Suprapubic skin (tissue), 4 donors: ENCODE data around the gene SYT17. TPM values are rescaled to one million over a fixed set of nuclear protein-coding genes. Genes with fewer than 3 reads are reported as not detected.

Experiments
- DNase-seq, 2 donors: peaks; one replicate each; pipeline ENCODE4 v3.0.0-alpha.2; 2019; ENCODE audit warnings: low spot score in 2 of 2
- H3K27ac ChIP-seq: fragments of 200-600 bp; sonication (generic); one replicate; pipeline ENCODE4 v1.5.1; 2019
- H3K27me3 ChIP-seq: fragments of 200-600 bp; sonication (generic); one replicate; pipeline ENCODE4 v1.5.1; 2019
- H3K36me3 ChIP-seq: fragments of 200-600 bp; sonication (generic); one replicate; pipeline ENCODE4 v1.5.1; 2019
- H3K4me1 ChIP-seq: fragments of 200-600 bp; sonication (generic); one replicate; pipeline ENCODE4 v1.5.1; 2019
- H3K4me3 ChIP-seq: fragments of 200-600 bp; sonication (generic); one replicate; pipeline ENCODE4 v1.5.1; 2019; ENCODE audit warnings: mild to moderate bottlenecking
- H3K9me3 ChIP-seq: fragments of 200-600 bp; sonication (generic); one replicate; pipeline ENCODE4 v1.5.1; 2019
- EP300 ChIP-seq: sonication (generic); formaldehyde crosslinking; IDR thresholded peaks from one replicate; pipeline ENCODE4 v1.6.1; 2017; ENCODE audit warnings: antibody characterized with exemption
- POLR2A ChIP-seq, 2 donors: fragments of 450-650 bp; IDR thresholded peaks; one replicate each; pipeline ENCODE4 v1.6.1; 2017; ENCODE audit warnings: antibody characterized with exemption in 2 of 2, mild to moderate bottlenecking in 2 of 2, moderate library complexity in 2 of 2
- POLR2AphosphoS5 ChIP-seq, 3 donors: sonication (generic); formaldehyde crosslinking; IDR thresholded peaks; one replicate each; pipeline ENCODE4 v1.6.1; 2017; ENCODE audit warnings: antibody characterized with exemption in 3 of 3
- WGBS: methylation state at CpG from one replicate; pipeline ENCODE4 v1.1.5; 2018; 5-methylcytosine and 5-hydroxymethylcytosine counted together
- total RNA-seq, 4 donors: library from RNA; depleted of rRNA; stranded (reverse); fragments of >200 nt; gene quantifications; one replicate each; pipeline ENCODE4 v1.1.0, GENCODE V29; 2016
- TF ChIP-seq, protein P1 (sequence below), 2 donors: fragments of 200-600 bp in 1 of 2; fragments of 450-650 bp in 1 of 2; sonication (generic) in 1 of 2; IDR thresholded peaks; one replicate each; pipeline ENCODE4 v1.5.1; 2016 to 2019; ENCODE audit warnings: antibody characterized with exemption in 2 of 2, mild to moderate bottlenecking in 1 of 2, moderate library complexity in 1 of 2

SYT17 gene
- total RNA-seq, 4 donors from 2014 or later, result 2.5 to 27.6 (median 9.7) TPM

DNA sequence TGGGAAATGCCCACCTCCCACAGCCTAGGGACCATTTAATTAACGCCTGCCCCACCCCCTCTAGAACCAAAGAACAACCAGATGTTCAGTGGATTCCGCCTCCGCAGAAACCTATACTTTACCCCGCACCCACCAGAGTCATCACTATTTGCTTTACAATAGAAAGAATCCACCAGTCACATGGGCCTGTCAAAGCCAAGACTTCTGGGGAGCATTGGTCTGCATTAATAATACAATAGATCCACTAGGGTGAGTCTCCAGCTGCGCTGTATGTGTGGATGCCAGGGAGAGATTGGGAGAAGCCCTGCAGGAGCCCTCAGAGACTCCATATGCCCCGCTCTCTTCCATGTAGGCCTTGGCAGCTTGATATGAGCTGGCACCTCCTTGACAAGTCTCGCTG lies 148.8 kb downstream of the SYT17 start:
- Histone ChIP-seq H3K36me3 (no peaks in the 10 kb centered on the region), H3K4me3 (no peak overlapping the region), H3K27ac (no peak overlapping the region), H3K4me1 (peaks cover 3% of the 10 kb centered on the region), H3K9me3 (no peaks in the 10 kb centered on the region), H3K27me3 (no peaks in the 10 kb centered on the region)
- DNase-seq, result no peak
- 45% methylated on average over 4 of the region's 7 CpGs for WGBS
- TF ChIP-seq, protein P1, sequence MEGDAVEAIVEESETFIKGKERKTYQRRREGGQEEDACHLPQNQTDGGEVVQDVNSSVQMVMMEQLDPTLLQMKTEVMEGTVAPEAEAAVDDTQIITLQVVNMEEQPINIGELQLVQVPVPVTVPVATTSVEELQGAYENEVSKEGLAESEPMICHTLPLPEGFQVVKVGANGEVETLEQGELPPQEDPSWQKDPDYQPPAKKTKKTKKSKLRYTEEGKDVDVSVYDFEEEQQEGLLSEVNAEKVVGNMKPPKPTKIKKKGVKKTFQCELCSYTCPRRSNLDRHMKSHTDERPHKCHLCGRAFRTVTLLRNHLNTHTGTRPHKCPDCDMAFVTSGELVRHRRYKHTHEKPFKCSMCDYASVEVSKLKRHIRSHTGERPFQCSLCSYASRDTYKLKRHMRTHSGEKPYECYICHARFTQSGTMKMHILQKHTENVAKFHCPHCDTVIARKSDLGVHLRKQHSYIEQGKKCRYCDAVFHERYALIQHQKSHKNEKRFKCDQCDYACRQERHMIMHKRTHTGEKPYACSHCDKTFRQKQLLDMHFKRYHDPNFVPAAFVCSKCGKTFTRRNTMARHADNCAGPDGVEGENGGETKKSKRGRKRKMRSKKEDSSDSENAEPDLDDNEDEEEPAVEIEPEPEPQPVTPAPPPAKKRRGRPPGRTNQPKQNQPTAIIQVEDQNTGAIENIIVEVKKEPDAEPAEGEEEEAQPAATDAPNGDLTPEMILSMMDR (IDR thresholded peaks at IDR 0.05), result no peak
- TF ChIP-seq POLR2A (IDR thresholded peaks at IDR 0.05) (no peak), EP300 (no peak), POLR2AphosphoS5 (IDR thresholded peaks at IDR 0.05) (no peak)

Other genes starting within 250 kb of the SYT17 start
- 100 to 1,000 TPM; 132 to 446 (median 158) TPM for gene SMG1, start 241.8 kb upstream of the SYT17 start, total RNA-seq
- 1 to 10 TPM in 2 of 4 donors, under 1 TPM in 2; 0.52 to 2.7 (median 1.6) TPM for gene TMC7, start 184.3 kb upstream of the SYT17 start, total RNA-seq
- 10 to 100 TPM in 3 of 4 donors, 1 to 10 TPM in 1; 7.6 to 19.2 (median 12.0) TPM for gene COQ7, start 100.6 kb upstream of the SYT17 start, total RNA-seq
- 10 to 100 TPM; 39.0 to 91.9 (median 69.6) TPM for gene ITPRIPL2, start 54.3 kb upstream of the SYT17 start, total RNA-seq
- gene CLEC19A, start 117.5 kb downstream of the SYT17 start, total RNA-seq, result not detected
- 1 to 10 TPM; 1.1 to 2.0 (median 1.7) TPM for gene TMC5, start 249.6 kb downstream of the SYT17 start, total RNA-seq